COR-L47 (cell line): ENCODE results near the gene CTBS.
"Not testable (repeated sequence)": the region's sequence is repeated elsewhere in the genome, so short reads cannot be mapped to it uniquely, and the experiment has no call there.

Experiments used
- DNase-seq: peaks from one replicate; lab custom pipeline; 2025; lab: John Stamatoyannopoulos, UW

CTBS gene

GRCh38 chr1:84573967-84574842 lies at the start of gene CTBS:
CTBS (minus strand) TSS chr1:84574440; CDS start chr1:84574415, 25 bp downstream.
- DNase-seq: peak; percentile 85

GRCh38 chr1:84621553-84621952 lies 47.3 kb upstream of the CTBS start:
- DNase-seq: no peak

DNA sequence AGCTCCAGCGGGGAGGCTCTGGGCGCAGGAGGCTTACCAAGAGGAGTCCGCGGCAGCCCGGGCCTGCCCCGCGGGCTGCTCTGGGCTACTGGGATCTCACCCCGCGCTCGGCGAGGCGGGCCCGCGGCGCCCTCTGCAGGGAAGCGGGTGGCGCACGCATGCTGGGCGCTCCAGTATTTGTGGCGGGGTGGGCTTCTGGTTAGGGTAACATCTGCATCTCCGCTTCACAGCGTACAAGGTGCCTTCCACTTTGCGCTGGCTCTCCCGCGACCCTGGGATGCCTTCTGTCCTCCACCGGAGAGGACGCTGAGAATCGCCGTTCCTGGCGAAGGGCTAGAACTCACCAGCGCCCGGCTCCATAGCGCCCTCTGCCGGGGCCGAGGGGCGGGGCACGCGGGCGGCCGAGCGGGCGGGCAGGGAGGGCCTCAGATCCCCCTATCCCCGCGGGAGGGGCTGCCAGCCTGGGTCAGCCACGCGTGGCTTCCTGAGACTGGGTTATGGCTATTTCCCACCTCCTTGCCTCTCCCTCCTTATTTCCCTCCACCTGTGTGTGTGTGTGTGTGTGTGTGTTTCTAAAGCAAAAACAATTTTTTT lies 46.6 kb upstream of the CTBS start:
- DNase-seq: peak; percentile 67

- DNase-seq: peak; percentile 36
Observed at GRCh38 chr1:84619383-84620102, 45.3 kb upstream of the CTBS start.

DNA sequence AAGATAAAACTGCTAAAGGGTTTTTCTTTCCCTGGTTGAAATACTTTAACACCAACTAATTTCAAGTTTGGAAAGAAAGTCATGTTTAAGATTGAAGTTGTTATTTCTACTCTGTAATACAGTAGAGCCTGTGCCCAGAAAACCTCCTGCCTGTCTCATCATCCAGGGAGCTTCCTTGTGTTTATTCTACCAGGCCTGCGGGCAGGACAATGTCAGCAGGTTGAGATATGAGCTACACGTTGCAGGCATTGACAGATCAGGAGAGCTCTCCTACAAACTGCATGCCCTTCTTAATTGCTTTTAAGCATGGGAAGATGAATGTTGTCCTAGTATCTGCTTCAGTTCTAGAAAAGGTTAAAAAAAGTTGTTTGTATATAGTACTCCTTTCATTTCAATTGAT lies 43.1 kb upstream of the CTBS start:
- DNase-seq: no peak

GRCh38 chr1:84615790-84616189 lies 41.5 kb upstream of the CTBS start:
- DNase-seq: no peak

GRCh38 chr1:84613887-84614286 lies 39.6 kb upstream of the CTBS start:
- DNase-seq: no peak

DNA sequence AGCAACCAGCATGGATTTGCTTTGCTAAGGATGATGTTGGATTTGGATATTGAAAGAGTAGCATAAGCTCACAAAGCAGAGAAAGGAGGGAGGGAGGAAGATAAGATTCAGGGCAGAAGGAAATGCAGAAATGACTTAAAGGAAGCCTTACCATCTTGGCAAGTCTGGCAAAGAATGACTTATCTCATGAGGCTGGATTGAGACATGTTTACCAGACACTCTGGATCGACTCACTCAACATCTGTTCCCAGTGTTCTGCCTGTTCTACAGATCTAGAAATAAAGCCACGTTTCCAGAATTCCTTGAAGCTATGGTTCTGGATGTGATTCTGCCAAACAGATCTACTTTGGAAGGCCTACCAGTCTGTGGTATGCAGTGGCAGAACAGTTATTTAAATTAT lies 38.8 kb upstream of the CTBS start:
- no peak for DNase-seq

- no peak for DNase-seq
Observed at GRCh38 chr1:84611796-84612195, 37.6 kb upstream of the CTBS start.

- DNase-seq: no peak
Observed at GRCh38 chr1:84611091-84611490, 36.9 kb upstream of the CTBS start.

DNA sequence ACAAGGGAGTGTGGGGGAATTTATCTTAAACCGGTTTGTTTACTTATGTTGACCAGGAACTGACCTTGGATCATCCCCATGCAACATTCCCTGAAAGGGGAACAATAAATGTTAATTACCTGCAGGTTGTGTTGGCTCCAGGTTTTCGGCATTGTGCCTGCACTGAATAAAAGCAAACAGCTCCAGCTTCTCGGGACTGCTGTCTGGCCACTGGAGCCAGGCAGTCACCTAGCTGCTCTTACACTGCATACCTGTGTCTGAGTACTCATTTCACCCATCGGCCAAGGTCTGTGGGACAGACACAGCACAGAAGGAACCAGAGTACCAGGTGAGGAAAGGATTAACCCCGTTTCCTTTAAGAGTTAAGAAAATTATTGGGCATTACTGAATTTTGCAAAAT lies 32.7 kb upstream of the CTBS start:
- DNase-seq: no peak

GRCh38 chr1:84605157-84605556 lies 30.9 kb upstream of the CTBS start:
- DNase-seq: no peak

DNA sequence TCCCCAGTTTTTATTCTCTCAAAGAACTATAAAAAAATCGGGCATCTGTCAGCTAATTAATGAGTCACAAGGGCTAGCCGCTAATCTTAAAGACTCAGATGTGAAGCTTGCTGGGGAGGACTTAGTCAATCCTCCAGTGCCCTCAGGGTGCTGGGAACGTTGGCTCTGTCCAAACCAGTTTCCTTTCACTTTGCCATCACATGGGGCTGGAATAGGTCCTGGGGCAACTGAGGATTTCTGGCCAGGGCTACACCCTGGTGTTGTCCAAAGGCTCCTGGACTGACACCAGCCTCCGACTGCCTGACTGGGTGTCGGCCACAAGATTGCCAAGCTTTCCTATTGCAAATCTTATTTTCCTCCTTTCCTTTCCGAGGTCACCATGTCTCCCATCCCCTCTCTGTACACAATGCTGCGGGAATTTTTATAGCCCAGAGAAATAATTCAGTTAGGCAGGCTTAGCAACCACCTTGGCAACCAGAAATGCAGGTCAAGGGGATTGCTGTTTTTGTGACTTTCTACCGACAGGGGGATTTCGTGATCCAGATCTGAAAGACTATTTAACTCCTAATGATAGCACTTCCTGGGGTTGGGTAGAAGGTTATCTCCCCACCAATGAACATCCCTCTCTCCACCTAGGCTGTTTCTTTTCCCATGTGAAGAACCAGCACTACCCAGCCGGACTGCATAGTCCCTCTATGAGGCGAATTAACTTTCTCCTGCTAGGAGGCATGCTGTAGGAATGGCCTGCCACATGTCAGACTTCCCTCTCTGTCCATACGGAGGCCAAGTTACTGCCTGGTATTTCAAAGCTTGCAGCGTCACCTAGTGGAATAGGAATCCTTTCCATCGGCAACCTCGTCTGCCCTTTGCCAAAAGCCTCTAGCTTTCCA lies 29.9 kb upstream of the CTBS start:
- DNase-seq: no peak

DNA sequence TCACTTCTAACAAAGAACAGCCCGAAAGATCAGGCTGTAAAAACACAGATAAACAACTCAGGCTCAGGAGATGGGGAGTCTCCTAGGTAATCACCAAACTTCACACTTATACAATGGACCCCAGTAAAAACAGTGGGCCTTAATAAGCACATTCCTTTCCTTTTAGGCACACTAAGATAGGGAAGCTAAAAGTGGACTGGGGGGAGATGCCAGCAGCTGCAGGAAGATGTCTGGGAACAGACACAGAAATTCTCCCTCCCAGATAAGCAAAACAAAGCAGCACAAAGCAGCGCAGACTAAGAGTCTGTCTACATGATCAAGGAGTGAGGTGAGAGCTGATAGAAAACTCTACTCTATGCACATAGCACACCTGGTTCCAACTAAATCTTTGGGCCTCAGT lies 29.0 kb upstream of the CTBS start:
- DNase-seq: no peak

DNA sequence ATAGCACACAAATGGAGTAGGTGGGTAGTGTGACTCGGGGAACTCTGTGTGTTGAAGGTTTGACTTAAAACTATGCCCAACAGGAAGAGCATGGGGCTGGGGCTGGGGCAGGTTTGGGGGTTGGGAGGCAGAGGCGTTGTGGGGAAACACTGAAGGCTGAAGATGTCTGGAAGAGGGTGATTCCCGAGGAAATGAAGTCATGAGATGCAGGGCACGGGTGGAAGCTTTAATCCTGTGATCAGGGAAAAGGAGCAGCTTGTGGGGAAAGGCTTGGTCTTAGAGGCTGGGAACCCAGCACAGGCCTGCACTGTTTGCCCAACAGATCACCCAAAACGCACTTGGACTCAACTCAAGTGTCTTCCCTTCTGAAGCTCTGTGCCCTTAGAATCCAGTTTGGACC lies 26.6 kb upstream of the CTBS start:
- DNase-seq: no peak

DNA sequence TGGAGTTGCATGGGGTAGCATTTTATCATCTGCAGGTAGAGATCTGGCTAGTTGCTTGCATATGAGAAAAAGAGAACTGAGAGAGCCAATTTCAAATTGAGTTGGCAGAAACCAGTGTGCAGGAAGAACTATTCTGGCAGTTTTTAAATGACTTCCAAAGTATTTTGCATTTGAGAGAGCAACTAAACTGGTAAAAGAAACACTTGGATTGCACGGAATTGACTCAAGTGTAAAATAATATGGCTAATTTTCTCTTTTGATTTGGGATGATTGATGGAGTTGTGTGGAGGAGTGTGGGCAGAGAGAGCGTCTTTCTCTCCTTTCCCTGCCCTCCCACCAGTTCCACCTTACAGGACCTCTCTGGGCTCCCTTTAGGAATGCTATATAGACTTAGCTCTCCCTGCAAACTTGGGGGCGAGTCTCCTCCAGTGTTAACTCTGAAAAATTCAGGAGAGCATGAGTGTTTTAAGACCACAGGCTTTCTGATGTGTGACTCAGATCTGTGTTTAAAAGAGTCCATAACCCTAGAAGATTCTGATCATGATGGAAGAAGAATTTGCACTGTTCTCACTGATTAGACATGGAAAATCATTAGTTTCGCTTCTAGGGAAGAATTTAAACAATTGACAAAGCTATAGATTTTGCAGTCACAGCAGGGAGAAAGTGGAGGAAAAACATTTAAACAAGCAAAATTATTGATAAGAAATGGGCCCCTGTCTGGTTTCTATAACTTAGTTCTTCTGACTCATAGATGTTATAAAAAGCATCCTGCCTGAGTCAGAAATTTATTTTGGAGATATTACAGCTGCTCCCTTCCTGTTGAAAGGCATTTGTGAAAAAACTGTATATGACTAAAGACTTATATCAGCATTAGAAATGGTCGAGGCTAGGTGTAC lies 24.9 kb upstream of the CTBS start:
- DNase-seq: no peak

- no peak for DNase-seq
Observed at GRCh38 chr1:84598418-84598817, 24.2 kb upstream of the CTBS start.

DNA sequence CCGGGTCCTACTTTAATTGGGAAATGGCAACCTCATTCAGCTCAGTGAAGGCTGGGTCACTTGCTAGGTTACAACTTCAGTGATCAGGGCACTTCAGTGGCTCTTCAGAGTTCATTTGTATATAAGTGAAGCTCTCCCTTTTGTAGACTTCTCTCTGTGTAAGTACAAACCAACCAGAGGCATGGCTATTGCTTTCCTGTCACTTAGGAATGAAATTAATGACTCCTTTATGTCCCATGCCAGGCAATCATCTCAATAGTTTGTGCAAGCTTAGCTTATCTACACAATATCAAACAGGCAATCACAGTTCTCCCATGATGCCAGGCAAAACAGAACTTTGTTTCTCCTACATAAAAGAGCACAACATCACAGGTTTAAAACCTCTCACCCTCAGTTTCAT lies 22.8 kb upstream of the CTBS start:
- DNase-seq: no peak

DNA sequence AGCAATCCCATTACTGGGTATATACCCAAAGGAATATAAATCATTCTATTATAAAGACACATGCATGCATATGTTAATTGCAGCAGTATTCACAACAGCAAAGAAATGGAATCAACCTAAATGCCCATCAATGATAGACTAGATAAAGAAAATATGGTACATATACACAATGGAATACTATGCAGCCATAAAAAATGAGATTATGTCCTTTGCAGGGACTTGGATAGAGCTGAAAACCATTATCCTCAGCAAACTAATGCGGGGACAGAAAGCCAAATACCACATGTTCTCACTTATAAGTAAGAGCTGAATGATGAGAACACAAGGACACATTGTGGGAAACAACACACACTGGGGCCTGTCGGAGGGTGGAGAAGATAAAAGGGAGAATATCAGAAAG lies 20.7 kb upstream of the CTBS start:
- DNase-seq: not testable (repeated sequence)

DNA sequence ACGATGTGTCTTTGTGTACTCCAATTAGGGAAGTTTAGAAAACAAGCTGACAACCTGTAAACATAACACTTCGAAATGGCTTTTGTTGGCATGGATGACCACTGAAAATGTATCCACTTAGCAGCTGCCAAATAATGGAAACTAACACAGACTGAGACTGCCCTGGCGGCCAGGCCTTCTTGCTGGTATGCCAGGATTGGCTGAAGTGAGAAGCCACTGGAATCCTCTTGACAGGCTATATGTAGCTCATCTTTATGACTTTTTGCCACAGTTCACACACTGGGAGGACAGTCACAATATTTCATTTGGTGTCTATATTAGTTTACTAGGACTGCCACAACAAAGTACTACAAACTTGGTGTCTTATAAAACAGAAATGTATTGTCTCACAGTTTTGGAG lies 12.9 kb upstream of the CTBS start:
- DNase-seq: no peak

DNA sequence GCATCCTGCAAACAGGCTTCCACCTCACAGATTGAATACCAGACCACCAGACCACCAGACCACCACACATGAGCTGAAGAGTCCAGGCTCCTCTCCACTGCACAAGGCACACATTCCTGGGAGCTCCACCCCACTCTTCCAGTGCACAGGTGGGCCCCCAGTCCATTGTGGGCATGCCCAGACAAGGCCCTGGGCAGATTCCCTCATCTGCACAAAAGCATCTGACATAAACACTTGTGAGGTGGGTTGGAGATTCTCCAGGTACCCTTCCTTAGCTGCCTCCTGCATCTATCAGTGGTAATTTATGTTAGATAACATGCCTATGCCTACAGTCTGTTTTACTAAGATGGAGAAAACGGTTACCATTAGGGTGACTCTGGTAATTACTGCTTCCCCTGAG lies 11.6 kb upstream of the CTBS start:
- no peak for DNase-seq
